ENCODE results near the gene PANK1.
A peak's percentile ranks its signal among the peaks of the same experiment; 100 is the strongest.

Gene PANK1

GRCh38 chr10:89644967-89645741 lies at the start of gene PANK1:
PANK1 (minus strand) TSS chr10:89645242; CDS start chr10:89644891, 351 bp downstream.
- DNase-seq (ENCODE audit: low read depth in 3 of 3): peak; percentile 59 to 66 (median 61)

- no peak for DNase-seq (ENCODE audit: low read depth in 3 of 3)
Observed at GRCh38 chr10:89693176-89693575, 48.1 kb upstream of the PANK1 start.

- DNase-seq (ENCODE audit: low read depth in 3 of 3): no peak
Observed at GRCh38 chr10:89692416-89692815, 47.4 kb upstream of the PANK1 start.

- DNase-seq (ENCODE audit: low read depth in 3 of 3): no peak
Observed at GRCh38 chr10:89690027-89690426, 45.0 kb upstream of the PANK1 start.

GRCh38 chr10:89685936-89686335 lies 40.9 kb upstream of the PANK1 start:
- DNase-seq (ENCODE audit: low read depth in 3 of 3): no peak

- DNase-seq (ENCODE audit: low read depth in 3 of 3): no peak
Observed at GRCh38 chr10:89684604-89685003, 39.6 kb upstream of the PANK1 start.

GRCh38 chr10:89683883-89684282 lies 38.8 kb upstream of the PANK1 start:
- DNase-seq (ENCODE audit: low read depth in 3 of 3): no peak

- DNase-seq (ENCODE audit: low read depth in 3 of 3): no peak
Observed at GRCh38 chr10:89679986-89680385, 34.9 kb upstream of the PANK1 start.

- no peak for DNase-seq (ENCODE audit: low read depth in 3 of 3)
Observed at GRCh38 chr10:89677341-89677740, 32.3 kb upstream of the PANK1 start.

GRCh38 chr10:89670926-89671325 lies 25.9 kb upstream of the PANK1 start:
- DNase-seq (ENCODE audit: low read depth in 3 of 3): no peak

GRCh38 chr10:89669985-89670384 lies 24.9 kb upstream of the PANK1 start:
- no peak for DNase-seq (ENCODE audit: low read depth in 3 of 3)

GRCh38 chr10:89668386-89669071 lies 23.5 kb upstream of the PANK1 start:
- no peak for DNase-seq (ENCODE audit: low read depth in 3 of 3)

GRCh38 chr10:89666138-89666537 lies 21.1 kb upstream of the PANK1 start:
- no peak for DNase-seq (ENCODE audit: low read depth in 3 of 3)

- no peak for DNase-seq (ENCODE audit: low read depth in 3 of 3)
Observed at GRCh38 chr10:89665302-89665701, 20.3 kb upstream of the PANK1 start.

GRCh38 chr10:89664203-89664602 lies 19.2 kb upstream of the PANK1 start:
- no peak for DNase-seq (ENCODE audit: low read depth in 3 of 3)

GRCh38 chr10:89663144-89663543 lies 18.1 kb upstream of the PANK1 start:
- no peak for DNase-seq (ENCODE audit: low read depth in 3 of 3)

- DNase-seq (ENCODE audit: low read depth in 3 of 3): no peak
Observed at GRCh38 chr10:89662596-89662995, 17.6 kb upstream of the PANK1 start.

GRCh38 chr10:89659143-89660131 lies 14.4 kb upstream of the PANK1 start:
- DNase-seq (ENCODE audit: low read depth in 3 of 3): no peak

GRCh38 chr10:89657302-89657701 lies 12.3 kb upstream of the PANK1 start:
- DNase-seq (ENCODE audit: low read depth in 3 of 3): no peak

- no peak for DNase-seq (ENCODE audit: low read depth in 3 of 3)
Observed at GRCh38 chr10:89655722-89656121, 10.7 kb upstream of the PANK1 start.

GRCh38 chr10:89653410-89653869 lies 8.4 kb upstream of the PANK1 start:
- no peak for DNase-seq (ENCODE audit: low read depth in 3 of 3)

GRCh38 chr10:89652806-89653370 lies 7.8 kb upstream of the PANK1 start:
- DNase-seq (ENCODE audit: low read depth in 3 of 3): no peak

All from stimulated activated CD4-positive, alpha-beta T cell treated with anti-CD3 and anti-CD28 coated beads, TNF-alpha, amount 100 ng/mL, for 48 hours (primary cell).